ENCODE results near the gene NTRK2.

NTRK2 gene

DNA sequence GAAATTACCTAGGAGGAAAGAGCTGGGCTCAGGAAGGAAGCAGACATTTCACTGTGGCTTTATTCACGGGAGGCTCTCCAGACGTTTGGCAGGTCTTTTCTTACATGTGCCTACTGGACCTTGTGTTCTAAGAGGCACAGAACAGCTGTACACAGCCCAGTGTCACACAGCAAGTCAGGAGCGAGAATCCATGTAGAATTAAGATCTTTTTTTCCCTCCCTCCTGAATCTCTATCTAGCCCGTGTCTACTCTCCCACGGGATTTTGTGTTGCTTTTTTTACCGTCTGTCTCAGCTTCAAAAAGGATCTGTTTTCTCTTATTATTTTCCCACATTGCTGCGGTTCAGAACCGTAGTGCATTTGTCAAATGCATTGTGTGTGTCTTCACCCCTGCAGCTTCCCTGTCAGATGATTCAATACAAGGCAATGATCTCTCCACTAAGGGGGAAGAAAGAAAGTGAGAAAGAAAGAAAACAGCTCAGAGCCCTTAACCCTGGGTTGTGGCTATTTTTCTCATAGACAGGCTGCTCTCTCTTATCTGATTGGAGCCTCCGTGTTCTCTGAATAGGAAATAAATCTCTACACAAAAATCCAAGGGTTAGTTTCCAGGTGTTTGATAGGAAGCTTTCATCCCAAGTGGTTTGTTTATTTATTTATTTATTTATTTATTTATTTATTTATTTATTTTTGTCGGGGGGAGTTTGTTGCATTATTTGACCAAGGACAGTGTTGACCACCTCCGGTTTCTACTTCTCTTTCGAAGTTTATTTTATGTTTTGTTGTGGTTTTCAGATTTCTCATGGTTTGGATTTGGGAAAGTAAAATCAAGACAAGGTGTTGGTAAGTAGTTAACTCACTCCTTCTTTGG, 191.0 kb downstream of the NTRK2 start (continued):
- TF ChIP-seq, protein P1, sequence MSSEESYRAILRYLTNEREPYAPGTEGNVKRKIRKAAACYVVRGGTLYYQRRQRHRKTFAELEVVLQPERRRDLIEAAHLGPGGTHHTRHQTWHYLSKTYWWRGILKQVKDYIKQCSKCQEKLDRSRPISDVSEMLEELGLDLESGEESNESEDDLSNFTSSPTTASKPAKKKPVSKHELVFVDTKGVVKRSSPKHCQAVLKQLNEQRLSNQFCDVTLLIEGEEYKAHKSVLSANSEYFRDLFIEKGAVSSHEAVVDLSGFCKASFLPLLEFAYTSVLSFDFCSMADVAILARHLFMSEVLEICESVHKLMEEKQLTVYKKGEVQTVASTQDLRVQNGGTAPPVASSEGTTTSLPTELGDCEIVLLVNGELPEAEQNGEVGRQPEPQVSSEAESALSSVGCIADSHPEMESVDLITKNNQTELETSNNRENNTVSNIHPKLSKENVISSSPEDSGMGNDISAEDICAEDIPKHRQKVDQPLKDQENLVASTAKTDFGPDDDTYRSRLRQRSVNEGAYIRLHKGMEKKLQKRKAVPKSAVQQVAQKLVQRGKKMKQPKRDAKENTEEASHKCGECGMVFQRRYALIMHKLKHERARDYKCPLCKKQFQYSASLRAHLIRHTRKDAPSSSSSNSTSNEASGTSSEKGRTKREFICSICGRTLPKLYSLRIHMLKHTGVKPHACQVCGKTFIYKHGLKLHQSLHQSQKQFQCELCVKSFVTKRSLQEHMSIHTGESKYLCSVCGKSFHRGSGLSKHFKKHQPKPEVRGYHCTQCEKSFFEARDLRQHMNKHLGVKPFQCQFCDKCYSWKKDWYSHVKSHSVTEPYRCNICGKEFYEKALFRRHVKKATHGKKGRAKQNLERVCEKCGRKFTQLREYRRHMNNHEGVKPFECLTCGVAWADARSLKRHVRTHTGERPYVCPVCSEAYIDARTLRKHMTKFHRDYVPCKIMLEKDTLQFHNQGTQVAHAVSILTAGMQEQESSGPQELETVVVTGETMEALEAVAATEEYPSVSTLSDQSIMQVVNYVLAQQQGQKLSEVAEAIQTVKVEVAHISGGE (tag by site-specific recombination; conservative IDR thresholded peaks at IDR 0.05; ENCODE audit: low read depth), result peak; percentile 77
- TF ChIP-seq WT1 (tag by site-specific recombination; IDR thresholded peaks at IDR 0.05) (no peak), ZNF133 (tag by site-specific recombination; IDR thresholded peaks at IDR 0.05) (no peak), BCL11A (tag by site-specific recombination; IDR thresholded peaks at IDR 0.05; ENCODE audit: low read depth) (no peak), ZNF514 (tag by site-specific recombination; IDR thresholded peaks at IDR 0.05) (0 out of 2 replicates have a peak, but pooled peaks have one; percentile 47), ZNF37A (tag by site-specific recombination; IDR thresholded peaks at IDR 0.05) (no peak), YY2 (tag by site-specific recombination; IDR thresholded peaks at IDR 0.05) (no peak), ZNF16 (tag by site-specific recombination; IDR thresholded peaks at IDR 0.05; ENCODE audit: low read depth) (no peak), ZNF214 (tag by site-specific recombination; IDR thresholded peaks at IDR 0.05; ENCODE audit: borderline replicate concordance) (no peak; the same call in 1 of the 2 replicates), GLI2 (tag by site-specific recombination; IDR thresholded peaks at IDR 0.05; ENCODE audit: borderline replicate concordance, low read depth) (peak; percentile 22; the same call in 1 of the 2 replicates), EGR2 (tag by site-specific recombination; IDR thresholded peaks at IDR 0.05; ENCODE audit: low read depth) (no peak), ZFP3 (tag by site-specific recombination; IDR thresholded peaks at IDR 0.05; ENCODE audit: low read depth) (no peak), ZNF146 (tag by site-specific recombination; IDR thresholded peaks at IDR 0.05) (no peak), ZNF544 (tag by site-specific recombination; IDR thresholded peaks at IDR 0.05) (no peak), ZNF202 (tag by site-specific recombination; IDR thresholded peaks at IDR 0.05; ENCODE audit: borderline replicate concordance) (0 out of 2 replicates have a peak, but pooled peaks have one; percentile 68), ZNF701 (tag by site-specific recombination; IDR thresholded peaks at IDR 0.05) (no peak), FEZF1 (tag by site-specific recombination; IDR thresholded peaks at IDR 0.05) (no peak), KLF10 (tag by site-specific recombination; IDR thresholded peaks at IDR 0.05) (no peak), ZNF223 (tag by site-specific recombination; IDR thresholded peaks at IDR 0.05) (no peak), ZNF623 (tag by site-specific recombination; IDR thresholded peaks at IDR 0.05) (peak; percentile 75), ZNF548 (tag by site-specific recombination; IDR thresholded peaks at IDR 0.05) (no peak), ZNF23 (tag by site-specific recombination; IDR thresholded peaks at IDR 0.05; ENCODE audit: borderline replicate concordance) (no peak), SP3 (tag by site-specific recombination; IDR thresholded peaks at IDR 0.05) (no peak), ZFP41 (tag by site-specific recombination; IDR thresholded peaks at IDR 0.05; ENCODE audit: borderline replicate concordance) (no peak), ZNF610 (tag by site-specific recombination; IDR thresholded peaks at IDR 0.05; ENCODE audit: borderline replicate concordance) (no peak), ZNF837 (tag by site-specific recombination; IDR thresholded peaks at IDR 0.05) (no peak), MEIS1 (CRISPR knock-in tag; IDR thresholded peaks at IDR 0.05; ENCODE audit: borderline replicate concordance) (no peak), ZEB2 (tag by site-specific recombination; IDR thresholded peaks at IDR 0.05) (no peak), ZNF292 (tag by site-specific recombination; IDR thresholded peaks at IDR 0.05; ENCODE audit: borderline replicate concordance, low read depth) (no peak)
- TF ChIP-seq, protein P2, sequence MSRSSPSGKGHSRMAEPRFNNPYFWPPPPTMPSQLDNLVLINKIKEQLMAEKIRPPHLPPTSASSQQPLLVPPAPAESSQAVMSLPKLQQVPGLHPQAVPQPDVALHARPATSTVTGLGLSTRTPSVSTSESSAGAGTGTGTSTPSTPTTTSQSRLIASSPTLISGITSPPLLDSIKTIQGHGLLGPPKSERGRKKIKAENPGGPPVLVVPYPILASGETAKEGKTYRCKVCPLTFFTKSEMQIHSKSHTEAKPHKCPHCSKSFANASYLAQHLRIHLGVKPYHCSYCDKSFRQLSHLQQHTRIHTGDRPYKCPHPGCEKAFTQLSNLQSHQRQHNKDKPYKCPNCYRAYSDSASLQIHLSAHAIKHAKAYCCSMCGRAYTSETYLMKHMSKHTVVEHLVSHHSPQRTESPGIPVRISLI (tag by site-specific recombination; IDR thresholded peaks at IDR 0.05), result no peak
- TF ChIP-seq, protein P3, sequence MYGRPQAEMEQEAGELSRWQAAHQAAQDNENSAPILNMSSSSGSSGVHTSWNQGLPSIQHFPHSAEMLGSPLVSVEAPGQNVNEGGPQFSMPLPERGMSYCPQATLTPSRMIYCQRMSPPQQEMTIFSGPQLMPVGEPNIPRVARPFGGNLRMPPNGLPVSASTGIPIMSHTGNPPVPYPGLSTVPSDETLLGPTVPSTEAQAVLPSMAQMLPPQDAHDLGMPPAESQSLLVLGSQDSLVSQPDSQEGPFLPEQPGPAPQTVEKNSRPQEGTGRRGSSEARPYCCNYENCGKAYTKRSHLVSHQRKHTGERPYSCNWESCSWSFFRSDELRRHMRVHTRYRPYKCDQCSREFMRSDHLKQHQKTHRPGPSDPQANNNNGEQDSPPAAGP (tag by site-specific recombination; IDR thresholded peaks at IDR 0.05), result no peak
- TF ChIP-seq, protein P4, sequence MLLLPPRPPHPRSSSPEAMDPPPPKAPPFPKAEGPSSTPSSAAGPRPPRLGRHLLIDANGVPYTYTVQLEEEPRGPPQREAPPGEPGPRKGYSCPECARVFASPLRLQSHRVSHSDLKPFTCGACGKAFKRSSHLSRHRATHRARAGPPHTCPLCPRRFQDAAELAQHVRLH (tag by site-specific recombination; IDR thresholded peaks at IDR 0.05), result 0 out of 2 replicates have a peak, but pooled peaks have one; percentile 20
- TF ChIP-seq, protein P5, sequence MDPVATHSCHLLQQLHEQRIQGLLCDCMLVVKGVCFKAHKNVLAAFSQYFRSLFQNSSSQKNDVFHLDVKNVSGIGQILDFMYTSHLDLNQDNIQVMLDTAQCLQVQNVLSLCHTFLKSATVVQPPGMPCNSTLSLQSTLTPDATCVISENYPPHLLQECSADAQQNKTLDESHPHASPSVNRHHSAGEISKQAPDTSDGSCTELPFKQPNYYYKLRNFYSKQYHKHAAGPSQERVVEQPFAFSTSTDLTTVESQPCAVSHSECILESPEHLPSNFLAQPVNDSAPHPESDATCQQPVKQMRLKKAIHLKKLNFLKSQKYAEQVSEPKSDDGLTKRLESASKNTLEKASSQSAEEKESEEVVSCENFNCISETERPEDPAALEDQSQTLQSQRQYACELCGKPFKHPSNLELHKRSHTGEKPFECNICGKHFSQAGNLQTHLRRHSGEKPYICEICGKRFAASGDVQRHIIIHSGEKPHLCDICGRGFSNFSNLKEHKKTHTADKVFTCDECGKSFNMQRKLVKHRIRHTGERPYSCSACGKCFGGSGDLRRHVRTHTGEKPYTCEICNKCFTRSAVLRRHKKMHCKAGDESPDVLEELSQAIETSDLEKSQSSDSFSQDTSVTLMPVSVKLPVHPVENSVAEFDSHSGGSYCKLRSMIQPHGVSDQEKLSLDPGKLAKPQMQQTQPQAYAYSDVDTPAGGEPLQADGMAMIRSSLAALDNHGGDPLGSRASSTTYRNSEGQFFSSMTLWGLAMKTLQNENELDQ (tag by site-specific recombination; IDR thresholded peaks at IDR 0.05; ENCODE audit: low read depth), result no peak

All from HEK293 (cell line).